ENCODE data around the gene PHACTR1.

Gene PHACTR1

GRCh38 chr6:12961761-12962160 is 245.2 kb downstream of the PHACTR1 start:
- no peak for DNase-seq (ENCODE audit: insufficient read length, low spot score)
- no peak for FAIRE-seq

DNA sequence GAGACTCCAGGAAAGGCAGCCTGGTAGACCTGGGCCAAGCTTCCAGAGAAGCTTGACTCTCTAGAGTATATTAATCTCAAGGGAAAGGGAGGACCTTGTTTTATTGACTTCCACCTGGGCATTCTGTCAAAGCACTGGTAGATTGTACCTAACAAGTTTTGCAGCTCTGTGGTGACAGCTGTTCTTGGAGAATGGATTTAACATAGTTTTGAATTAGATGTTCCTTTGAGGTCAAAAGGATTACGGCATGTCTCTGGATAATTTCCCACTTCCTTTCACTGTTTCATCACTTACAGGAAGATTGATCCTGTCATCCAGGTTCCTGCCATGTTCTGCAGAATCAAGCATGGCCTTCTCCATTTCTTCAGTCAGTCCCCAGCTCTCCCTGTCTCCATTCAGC is 246.0 kb downstream of the PHACTR1 start:
- FAIRE-seq: no peak
- TF ChIP-seq POLR2A (IDR thresholded peaks at IDR 0.05; ENCODE audit: low read depth, low read length): no peak
- no peak for DNase-seq (ENCODE audit: insufficient read length, low spot score)

More at GRCh38 chr6:12961761-12962160, 245.2 kb downstream of the PHACTR1 start:
- TF ChIP-seq POLR2A (IDR thresholded peaks at IDR 0.05; ENCODE audit: low read depth, low read length): no peak

- no peak for TF ChIP-seq POLR2A (IDR thresholded peaks at IDR 0.05; ENCODE audit: low read depth, low read length)
- no peak for DNase-seq (ENCODE audit: insufficient read length, low spot score)
- FAIRE-seq: no peak
Observed at GRCh38 chr6:12962987-12963386, 246.4 kb downstream of the PHACTR1 start.

DNA sequence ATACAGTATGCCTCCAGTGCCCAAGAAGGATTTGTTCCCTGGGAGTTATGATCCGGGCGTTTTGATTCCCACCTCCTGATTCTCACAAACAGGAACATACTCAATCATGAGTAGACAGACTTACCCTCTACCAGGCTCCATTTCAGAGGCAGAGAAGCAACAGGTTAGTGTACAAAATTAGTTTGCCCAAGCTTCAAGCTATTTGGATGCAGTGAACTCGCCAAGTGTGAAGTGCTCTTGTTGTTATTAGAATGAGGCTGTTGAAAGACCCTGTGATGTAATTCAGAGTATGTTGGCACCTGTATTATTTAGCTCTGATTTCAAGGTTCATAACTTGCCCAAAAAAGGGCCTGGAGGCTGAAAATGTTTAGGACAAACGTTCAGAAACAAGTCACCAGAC is 247.0 kb downstream of the PHACTR1 start:
- DNase-seq (ENCODE audit: insufficient read length, low spot score) (no peak), FAIRE-seq (no peak)
- TF ChIP-seq POLR2A (IDR thresholded peaks at IDR 0.05; ENCODE audit: low read depth, low read length): no peak

GRCh38 chr6:12967686-12968085 is 251.1 kb downstream of the PHACTR1 start:
- DNase-seq (ENCODE audit: insufficient read length, low spot score): no peak
- FAIRE-seq: no peak
- no peak for TF ChIP-seq POLR2A (IDR thresholded peaks at IDR 0.05; ENCODE audit: low read depth, low read length)

DNA sequence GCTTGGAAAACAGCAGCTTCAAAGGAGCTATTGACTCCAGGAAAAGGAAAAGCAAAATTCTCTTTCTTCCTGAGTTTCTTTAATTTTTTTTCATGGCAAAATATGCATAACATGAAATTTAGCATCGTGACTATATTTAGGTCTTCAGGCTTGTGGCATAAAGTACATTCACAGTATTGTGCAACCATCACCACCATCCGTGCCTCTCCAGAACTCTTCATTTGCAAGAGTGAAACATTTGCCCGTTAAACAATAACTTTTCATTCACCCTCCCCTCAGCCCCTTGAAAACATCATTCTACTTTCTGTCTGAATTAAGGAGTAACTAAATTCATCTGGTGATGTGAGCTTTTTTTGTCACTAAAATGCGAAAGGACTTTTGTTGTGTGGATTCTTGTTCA is 251.7 kb downstream of the PHACTR1 start:
- FAIRE-seq (no peak), DNase-seq (ENCODE audit: insufficient read length, low spot score) (no peak)
- TF ChIP-seq POLR2A (IDR thresholded peaks at IDR 0.05; ENCODE audit: low read depth, low read length): no peak

GRCh38 chr6:12968839-12969558 is 252.4 kb downstream of the PHACTR1 start:
- no peak for DNase-seq (ENCODE audit: insufficient read length, low spot score)
- TF ChIP-seq POLR2A (IDR thresholded peaks at IDR 0.05; ENCODE audit: low read depth, low read length): no peak
- no peak for FAIRE-seq

DNA sequence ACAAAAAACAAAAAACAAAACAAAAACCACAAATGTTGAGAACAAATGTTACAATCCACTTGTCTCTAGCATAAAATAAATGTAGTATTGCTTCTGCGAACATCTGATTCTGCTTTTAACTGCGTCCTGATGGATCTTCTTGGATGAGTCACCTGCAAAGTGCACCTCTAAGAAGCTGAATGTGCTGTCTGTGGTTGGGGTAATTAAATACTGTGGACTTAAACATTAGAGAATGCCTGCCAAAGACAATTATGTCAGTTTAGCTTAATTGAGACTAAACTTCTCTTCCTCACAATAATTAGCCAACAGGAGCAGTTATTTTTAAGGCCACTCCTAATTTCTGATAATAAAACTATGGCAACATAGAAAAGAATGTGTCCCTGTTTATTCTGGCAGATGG is 253.4 kb downstream of the PHACTR1 start:
- FAIRE-seq (no peak), DNase-seq (ENCODE audit: insufficient read length, low spot score) (no peak)
- TF ChIP-seq POLR2A (IDR thresholded peaks at IDR 0.05; ENCODE audit: low read depth, low read length): no peak

- no peak for TF ChIP-seq POLR2A (IDR thresholded peaks at IDR 0.05; ENCODE audit: low read depth, low read length)
- FAIRE-seq (no peak), DNase-seq (ENCODE audit: insufficient read length, low spot score) (no peak)
Observed at GRCh38 chr6:12973386-12973785, 256.8 kb downstream of the PHACTR1 start.

- DNase-seq (ENCODE audit: insufficient read length, low spot score) (no peak), FAIRE-seq (no peak)
- TF ChIP-seq POLR2A (IDR thresholded peaks at IDR 0.05; ENCODE audit: low read depth, low read length): no peak
Observed at GRCh38 chr6:12974551-12974950, 258.0 kb downstream of the PHACTR1 start.

DNA sequence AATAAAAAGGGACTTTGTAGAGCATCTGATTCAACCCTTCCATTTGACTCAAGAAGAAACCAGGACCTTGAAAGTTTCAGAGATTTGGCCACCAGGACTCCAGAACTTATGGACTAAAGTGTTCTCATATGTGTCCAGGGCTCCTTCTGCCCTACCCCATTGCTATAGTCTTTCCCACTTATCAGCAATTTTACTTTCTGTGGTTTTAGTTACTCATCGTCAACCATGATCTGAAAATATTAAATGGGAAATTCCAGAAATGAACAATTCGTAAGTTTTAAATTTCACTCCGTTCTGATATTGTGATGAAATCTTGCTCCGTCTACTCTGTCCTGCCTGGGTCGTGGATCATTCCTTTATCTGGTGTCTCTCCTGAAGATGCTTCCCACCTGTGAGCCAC is 259.8 kb downstream of the PHACTR1 start:
- TF ChIP-seq POLR2A (IDR thresholded peaks at IDR 0.05; ENCODE audit: low read depth, low read length): no peak
- DNase-seq (ENCODE audit: insufficient read length, low spot score) (no peak), FAIRE-seq (no peak)

- FAIRE-seq (no peak), DNase-seq (ENCODE audit: insufficient read length, low spot score) (no peak)
- TF ChIP-seq POLR2A (IDR thresholded peaks at IDR 0.05; ENCODE audit: low read depth, low read length): no peak
Observed at GRCh38 chr6:12977206-12977605, 260.6 kb downstream of the PHACTR1 start.

GRCh38 chr6:12977806-12978205 is 261.2 kb downstream of the PHACTR1 start:
- no peak for TF ChIP-seq POLR2A (IDR thresholded peaks at IDR 0.05; ENCODE audit: low read depth, low read length)
- no peak for FAIRE-seq
- no peak for DNase-seq (ENCODE audit: insufficient read length, low spot score)

- TF ChIP-seq POLR2A (IDR thresholded peaks at IDR 0.05; ENCODE audit: low read depth, low read length): no peak
- DNase-seq (ENCODE audit: insufficient read length, low spot score) (no peak), FAIRE-seq (no peak)
Observed at GRCh38 chr6:12980741-12981140, 264.2 kb downstream of the PHACTR1 start.

- TF ChIP-seq POLR2A (IDR thresholded peaks at IDR 0.05; ENCODE audit: low read depth, low read length): no peak
- DNase-seq (ENCODE audit: insufficient read length, low spot score) (no peak), FAIRE-seq (no peak)
Observed at GRCh38 chr6:12984776-12985175, 268.2 kb downstream of the PHACTR1 start.

DNA sequence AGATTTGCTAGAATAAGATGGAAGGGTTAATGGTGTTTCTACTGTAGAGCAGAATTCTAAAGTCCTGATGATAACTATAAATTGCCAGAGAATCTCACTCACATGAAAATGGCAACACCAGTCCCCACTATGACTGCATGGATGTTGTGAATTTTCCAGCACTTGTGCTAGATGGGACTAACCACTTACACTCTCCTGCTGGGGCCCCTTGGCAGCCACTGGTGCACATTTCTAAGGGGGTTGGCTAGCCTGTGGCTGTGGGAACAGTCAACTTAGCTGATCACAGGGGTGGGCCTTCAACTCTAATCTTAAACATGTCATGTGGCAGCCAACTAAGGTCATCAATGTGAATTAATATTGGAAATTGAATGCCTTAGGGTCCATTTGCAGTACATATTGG is 271.2 kb downstream of the PHACTR1 start:
- no peak for DNase-seq (ENCODE audit: insufficient read length, low spot score)
- FAIRE-seq: no peak
- no peak for TF ChIP-seq POLR2A (IDR thresholded peaks at IDR 0.05; ENCODE audit: low read depth, low read length)
